Neural cell (in vitro differentiated cells): ENCODE data around the gene KIAA0513. TPM values are rescaled to one million over a fixed set of nuclear protein-coding genes. Genes with fewer than 3 reads are reported as not detected.

Experiments used
- H2AFZ ChIP-seq: fragments of 200-600, 300-800 bp; sonication (generic), shearing (Covaris generic); 2 replicates; pipeline ENCODE4 v1.6.0; 2014; ENCODE audit warnings: low read depth, mild to moderate bottlenecking, antibody characterized with exemption, low read length, moderate library complexity
- H3F3A ChIP-seq: fragments of 200-600 bp; shearing (Covaris generic); 2 replicates; pipeline ENCODE4 v1.6.1; 2016; ENCODE audit warnings: mild to moderate bottlenecking, moderate library complexity, mixed read lengths, antibody characterized with exemption, low read length; ENCODE audit not compliant: insufficient read depth, poor library complexity, severe bottlenecking
- H3K27ac ChIP-seq: fragments of 200-600, 300-800 bp; sonication (generic), shearing (Covaris generic); 2 replicates; pipeline ENCODE4 v1.5.1; 2014; ENCODE audit warnings: mild to moderate bottlenecking, low read length, moderate library complexity
- H3K27me3 ChIP-seq: fragments of 300-800, 200-600 bp; sonication (generic), shearing (Covaris generic); 2 replicates; pipeline ENCODE4 v1.6.0; 2014; ENCODE audit warnings: mild to moderate bottlenecking, low read depth, low read length, moderate library complexity; ENCODE audit not compliant: insufficient read depth
- H3K36me3 ChIP-seq: fragments of 300-800, 200-600 bp; sonication (generic), shearing (Covaris generic); 2 replicates; pipeline ENCODE4 v1.5.1; 2014; ENCODE audit warnings: mild to moderate bottlenecking, antibody characterized with exemption, low read length, moderate library complexity; ENCODE audit not compliant: insufficient read depth
- H3K4me2 ChIP-seq: fragments of 300-800, 200-600 bp; sonication (generic), shearing (Covaris generic); 2 replicates; pipeline ENCODE4 v1.6.0; 2014; ENCODE audit warnings: mild to moderate bottlenecking, low read length
- H3K4me3 ChIP-seq: fragments of 300-800, 200-600 bp; sonication (generic), shearing (Covaris generic); 2 replicates; pipeline ENCODE4 v1.5.1; 2014; ENCODE audit warnings: mild to moderate bottlenecking, low read length, moderate library complexity
- H3K79me2 ChIP-seq: fragments of 200-600 bp; shearing (Covaris generic); replicated peaks from 2 replicates; pipeline ENCODE4 v1.6.0; 2014; ENCODE audit warnings: mild to moderate bottlenecking, low read length, moderate library complexity; ENCODE audit not compliant: insufficient read depth
- H3K9ac ChIP-seq: fragments of 300-800, 200-600 bp; sonication (generic), shearing (Covaris generic); 2 replicates; pipeline ENCODE4 v1.6.1; 2016; ENCODE audit warnings: mild to moderate bottlenecking, low read length, mixed read lengths
- H3K9me2 ChIP-seq: fragments of 200-600 bp; shearing (Covaris generic); 2 replicates; pipeline ENCODE4 v1.6.1; 2016; ENCODE audit warnings: mild to moderate bottlenecking, low read length, mixed read lengths; ENCODE audit not compliant: insufficient read depth
- H3K9me3 ChIP-seq: fragments of 200-600, 300-800 bp; sonication (generic), shearing (Covaris generic); 2 replicates; pipeline ENCODE4 v1.6.1; 2016; ENCODE audit warnings: mild to moderate bottlenecking, mixed run types, low read length, moderate library complexity, mixed read lengths
- H4K20me1 ChIP-seq: fragments of 200-600 bp; shearing (Covaris generic); 2 replicates; pipeline ENCODE4 v1.6.1; 2016; ENCODE audit warnings: mild to moderate bottlenecking, mixed run types; ENCODE audit not compliant: insufficient read depth
- CTCF ChIP-seq: fragments of 450-650 bp; IDR thresholded peaks from 2 replicates; pipeline ENCODE4 v1.5.1; 2014; ENCODE audit warnings: antibody characterized with exemption, mild to moderate bottlenecking, moderate library complexity; ENCODE audit not compliant: poor library complexity, severe bottlenecking
- EP300 ChIP-seq: fragments of 450-650 bp; conservative IDR thresholded peaks from 2 replicates; pipeline ENCODE4 v1.6.1; 2014; ENCODE audit warnings: antibody characterized with exemption, mild to moderate bottlenecking, moderate library complexity; ENCODE audit not compliant: poor library complexity, severe bottlenecking
- EZH2 ChIP-seq: fragments of 200-600, 300-800 bp; shearing (Covaris generic), sonication (generic); IDR thresholded peaks from 2 replicates; pipeline ENCODE4 v1.6.1; 2014; ENCODE audit warnings: antibody characterized with exemption, low read length, borderline replicate concordance, mild to moderate bottlenecking; ENCODE audit not compliant: insufficient read depth, poor library complexity, severe bottlenecking
- MXI1 ChIP-seq: fragments of 450-650 bp; conservative IDR thresholded peaks from 2 replicates; pipeline ENCODE4 v1.6.1; 2014; ENCODE audit warnings: antibody characterized with exemption, mild to moderate bottlenecking; ENCODE audit not compliant: poor library complexity, severe bottlenecking
- POLR2AphosphoS5 ChIP-seq: IDR thresholded peaks from 2 replicates; pipeline ENCODE4 v1.6.1; 2012
- RAD21 ChIP-seq: fragments of 450-650 bp; conservative IDR thresholded peaks from 2 replicates; pipeline ENCODE4 v1.6.1; 2014; ENCODE audit warnings: antibody characterized with exemption, mild to moderate bottlenecking, moderate library complexity
- REST ChIP-seq: IDR thresholded peaks from 2 replicates; pipeline ENCODE4 v1.6.1; 2012; ENCODE audit warnings: borderline replicate concordance
- SMC3 ChIP-seq: fragments of 450-650 bp; conservative IDR thresholded peaks from 2 replicates; pipeline ENCODE4 v1.6.1; 2014; ENCODE audit warnings: antibody characterized with exemption, mild to moderate bottlenecking, moderate library complexity; ENCODE audit not compliant: poor library complexity
- TAF1 ChIP-seq: IDR thresholded peaks from 2 replicates; pipeline ENCODE4 v1.6.1; 2012; ENCODE audit warnings: low read depth
- polyA plus RNA-seq: library from polyadenylated mRNA; depleted of rRNA; stranded (reverse); fragments of >200 nt; gene quantifications from 2 replicates; pipeline ENCODE4 v1.2.3, GENCODE V29; 2014

Gene KIAA0513
- polyA plus RNA-seq, 1 donor from 2014 or later, result 18.9 TPM

- Histone ChIP-seq H3K4me3 (no peak overlapping the region), H3K79me2 (no peaks in the 10 kb centered on the region), H3F3A (no peaks in the 10 kb centered on the region), H3K9me3 (no peaks in the 10 kb centered on the region), H4K20me1 (no peaks in the 10 kb centered on the region), H3K9ac (no peak overlapping the region), H3K4me2 (no peak overlapping the region), H3K9me2 (no peaks in the 10 kb centered on the region), H3K27ac (no peak overlapping the region), H3K36me3 (no peaks in the 10 kb centered on the region), H3K27me3 (no peaks in the 10 kb centered on the region), H2AFZ (no peak overlapping the region)
- TF ChIP-seq EP300 (no peak), REST (no peak), RAD21 (no peak), CTCF (no peak), EZH2 (no peak)
These were observed 10.4 kb upstream of the KIAA0513 start for GRCh38 chr16:85017151-85017550.

GRCh38 chr16:85017633-85018032 lies 10.0 kb upstream of the KIAA0513 start:
- H3K9ac ChIP-seq, result no peak overlapping the region
- no peaks in the 10 kb centered on the region for H3K9me2 ChIP-seq
- no peaks in the 10 kb centered on the region for H3K36me3 ChIP-seq
- no peaks in the 10 kb centered on the region for H4K20me1 ChIP-seq
- no peaks in the 10 kb centered on the region for H3F3A ChIP-seq
- H3K79me2 ChIP-seq, result no peaks in the 10 kb centered on the region
- no peak overlapping the region for H2AFZ ChIP-seq
- no peak overlapping the region for H3K4me2 ChIP-seq
- no peak overlapping the region for H3K4me3 ChIP-seq
- no peaks in the 10 kb centered on the region for H3K9me3 ChIP-seq
- no peaks in the 10 kb centered on the region for H3K27me3 ChIP-seq
- TF ChIP-seq CTCF (no peak), EZH2 (no peak), POLR2AphosphoS5 (no peak), MXI1 (no peak), SMC3 (no peak), REST (no peak), TAF1 (no peak), RAD21 (no peak), EP300 (no peak)
- no peak overlapping the region for H3K27ac ChIP-seq
